Naive thymus-derived CD8-positive, alpha-beta T cell (primary cell): Measurements from ENCODE around the gene CIROP. TPM values are rescaled to one million over a fixed set of nuclear protein-coding genes. Genes with fewer than 3 reads are reported as not detected.

ENCODE experiments used
- ATAC-seq, 2 donors: fragments of 150-1000 bp; cut with Tn5 transposase in 1 of 2; sonication (Bioruptor Pico), chemical (Tn5 transposase) in 1 of 2; 1 replicate in 1 of 2; 2 replicates in 1 of 2; pipeline ENCODE4 v1.10.0; 2021; ENCODE audit warnings: mild to moderate bottlenecking in 2 of 2, moderate library complexity in 2 of 2
- POLR2A ChIA-PET: fragments of 350-600 bp; sonication (Branson Sonifier 250); formaldehyde crosslinking; loops from one replicate; lab custom pipeline; 2021; ENCODE audit warnings: antibody characterized with exemption; lab: Charles Lee
- DNase-seq, 10 donors: peaks; one replicate each; pipeline versions ENCODE4 v3.0.0 to v3.0.0-alpha.2; 2020 to 2022
- H3K27ac Mint-ChIP-seq, 10 donors: one replicate each; pipeline ENCODE4 v1.8.0; 2020 to 2022; ENCODE audit warnings: mild to moderate bottlenecking in 10 of 10, mixed read lengths in 10 of 10, moderate library complexity in 4 of 10, inconsistent platforms in 1 of 10
- H3K27me3 Mint-ChIP-seq, 5 donors: one replicate each; pipeline ENCODE4 v1.8.0; 2021 to 2022; ENCODE audit warnings: mixed read lengths in 5 of 5
- H3K36me3 Mint-ChIP-seq, 3 donors: one replicate each; pipeline ENCODE4 v1.8.0; 2020 to 2022; ENCODE audit warnings: mixed read lengths in 3 of 3, mild to moderate bottlenecking in 2 of 3, inconsistent platforms in 1 of 3
- H3K4me1 Mint-ChIP-seq, 4 donors: one replicate each; pipeline ENCODE4 v1.8.0; 2021 to 2022; ENCODE audit warnings: mixed read lengths in 4 of 4
- H3K4me3 Mint-ChIP-seq, 10 donors: one replicate each; pipeline ENCODE4 v1.8.0; 2020 to 2022; ENCODE audit warnings: mild to moderate bottlenecking in 10 of 10, mixed read lengths in 10 of 10, moderate library complexity in 6 of 10, inconsistent platforms in 1 of 10
- H3K9me3 Mint-ChIP-seq, 9 donors: one replicate each; pipeline ENCODE4 v1.8.0; 2020 to 2022; ENCODE audit warnings: mixed read lengths in 9 of 9, mild to moderate bottlenecking in 3 of 9, inconsistent platforms in 1 of 9, moderate library complexity in 1 of 9
- polyA plus RNA-seq, 3 donors: library from polyadenylated mRNA; unstranded; fragments of 300-500 nt; fragmentation: Illumina TruSeq; gene quantifications; one replicate each; pipeline ENCODE4 v1.2.3, GENCODE V29; 2021
- total RNA-seq, 8 experiments: library from RNA in 2 of 8; stranded (reverse) in 2 of 8; gene quantifications; one replicate each; pipeline ENCODE4 v1.2.3 and lab custom pipeline; 2021 to 2026

Gene CIROP
- total and polyA plus RNA-seq, 5 experiments from 2014 or later: not detected

DNA sequence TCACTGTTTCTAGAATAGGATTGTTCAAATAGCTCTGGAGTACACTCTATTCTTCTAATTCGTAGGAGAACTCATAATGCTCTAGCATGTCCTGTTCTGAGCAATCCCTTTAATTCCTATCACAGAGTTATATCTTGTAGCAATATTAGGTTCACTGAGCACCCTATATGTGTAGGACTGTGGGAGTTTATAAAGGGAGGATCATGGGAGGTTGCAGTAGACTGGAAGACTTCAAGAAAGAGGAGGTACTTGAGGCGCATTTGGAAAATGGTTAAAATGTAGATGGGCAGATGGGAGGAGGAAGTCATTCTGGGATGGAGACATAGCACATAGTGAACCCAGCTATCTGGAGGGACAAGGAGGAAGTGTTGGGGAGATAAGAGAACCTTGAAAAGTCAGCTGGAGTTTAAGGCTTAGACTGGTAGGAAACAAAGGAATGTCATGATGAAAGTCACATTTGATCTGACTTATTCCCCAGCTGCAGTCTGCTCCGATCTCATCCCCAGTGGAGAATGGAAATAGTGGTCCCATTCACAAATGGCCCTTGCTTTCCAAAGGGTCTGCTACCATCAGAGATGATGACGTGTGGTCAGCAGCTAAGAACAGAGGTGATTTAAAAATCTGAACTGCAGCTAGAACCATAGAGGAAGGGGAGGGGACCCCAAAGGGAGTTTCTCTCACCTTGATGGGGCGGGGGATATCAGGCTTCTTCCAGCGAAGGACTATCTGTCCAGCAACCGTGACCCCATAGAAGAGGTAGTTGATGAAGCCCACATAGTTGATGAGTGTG lies 24.4 kb upstream of the CIROP start:
- Mint-ChIP-seq H3K4me1 (peaks cover 3 to 8% (median 7%) of the 10 kb centered on the region in 4 donors), H3K27me3 (no peaks in the 10 kb centered on the region), H3K4me3 (no peak overlapping the region), H3K27ac (peak overlapping the region in 2 of 10 donors; percentile 41 to 45), H3K36me3 (peaks cover 0 to 13% (median 0%) of the 10 kb centered on the region in 3 donors), H3K9me3 (no peaks in the 10 kb centered on the region)
- ATAC-seq: no peak
- DNase-seq: no peak
- POLR2A ChIA-PET: interaction anchor here (0.6 kb wide), 1 partner anchor 21 kb away, joined by 3 read pairs; no protein-coding TSS in a partner anchor

DNA sequence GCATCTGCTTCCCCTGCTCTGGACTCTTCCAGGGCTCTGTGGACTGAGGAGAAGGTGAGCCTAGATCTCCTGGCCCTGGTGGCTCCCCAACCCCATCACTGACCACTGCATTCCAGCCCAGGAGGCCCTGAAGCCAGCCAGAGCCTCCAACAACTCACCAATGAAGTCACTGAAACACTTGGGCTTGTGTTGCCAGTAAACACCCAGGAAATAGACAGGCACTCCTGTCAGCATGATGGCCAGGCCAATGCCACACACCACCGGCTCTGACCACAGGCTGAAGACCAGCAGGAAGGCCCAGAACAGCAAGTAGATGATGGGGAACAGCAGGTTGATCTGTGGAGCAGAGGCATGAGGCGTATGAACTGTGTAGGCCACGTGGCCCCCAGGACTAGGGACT lies 23.1 kb upstream of the CIROP start:
- H3K27me3 Mint-ChIP-seq: no peaks in the 10 kb centered on the region
- peak overlapping the region in 4 of 10 donors; percentile 30 to 73 (median 36) for H3K27ac Mint-ChIP-seq
- DNase-seq (no peak), ATAC-seq (no peak)
- no peak overlapping the region for H3K4me3 Mint-ChIP-seq
- peaks cover 0 to 13% (median 0%) of the 10 kb centered on the region in 3 donors for H3K36me3 Mint-ChIP-seq
- POLR2A ChIA-PET: no interaction called here
- H3K4me1 Mint-ChIP-seq: peaks cover 3 to 10% (median 7%) of the 10 kb centered on the region in 4 donors
- H3K9me3 Mint-ChIP-seq: no peaks in the 10 kb centered on the region

DNA sequence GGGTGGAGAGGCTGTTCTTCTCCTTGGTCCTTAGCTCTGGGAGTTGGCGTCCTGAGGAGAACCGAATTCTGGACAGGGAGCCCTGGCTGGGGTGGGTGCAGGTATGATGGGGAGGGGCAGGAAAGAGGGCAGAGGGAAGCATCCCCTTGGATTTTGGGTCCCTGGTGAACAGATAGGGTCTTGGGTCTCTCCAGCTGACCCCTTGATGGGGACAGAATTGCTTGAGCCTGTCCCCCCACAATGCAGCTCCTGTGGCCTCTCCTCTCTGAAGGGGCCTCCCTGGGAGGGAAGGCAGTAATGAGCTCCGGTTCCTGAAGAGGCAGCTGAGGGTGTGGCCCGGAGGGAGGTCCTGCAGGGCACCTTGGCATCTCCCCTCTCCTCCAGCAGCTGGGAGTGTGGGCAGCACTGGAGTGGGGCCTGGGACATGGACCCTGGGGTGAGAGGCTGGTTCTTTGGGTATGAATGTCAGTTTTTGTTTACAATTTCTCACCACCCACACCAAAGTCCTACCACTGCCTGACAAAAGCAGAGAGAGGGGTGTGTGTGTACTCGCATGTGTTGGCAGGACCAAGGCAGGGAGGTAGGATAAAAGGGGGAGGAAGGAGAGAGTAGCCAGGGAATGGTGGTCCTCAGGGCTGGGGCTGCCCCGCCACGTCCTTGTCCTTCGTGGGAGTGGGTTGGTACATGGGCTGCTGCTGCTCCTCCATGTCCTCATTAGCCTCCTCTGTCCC lies 21.9 kb upstream of the CIROP start:
- peaks cover 0 to 13% (median 0%) of the 10 kb centered on the region in 3 donors for H3K36me3 Mint-ChIP-seq
- no peaks in the 10 kb centered on the region for H3K27me3 Mint-ChIP-seq
- ATAC-seq (no peak), DNase-seq (no peak)
- H3K9me3 Mint-ChIP-seq: no peaks in the 10 kb centered on the region
- POLR2A ChIA-PET: no interaction called here
- H3K27ac Mint-ChIP-seq: peak overlapping the region in 2 of 10 donors; percentile 69 to 73
- H3K4me1 Mint-ChIP-seq: peaks cover 6 to 15% (median 8%) of the 10 kb centered on the region in 4 donors
- H3K4me3 Mint-ChIP-seq: no peak overlapping the region

DNA sequence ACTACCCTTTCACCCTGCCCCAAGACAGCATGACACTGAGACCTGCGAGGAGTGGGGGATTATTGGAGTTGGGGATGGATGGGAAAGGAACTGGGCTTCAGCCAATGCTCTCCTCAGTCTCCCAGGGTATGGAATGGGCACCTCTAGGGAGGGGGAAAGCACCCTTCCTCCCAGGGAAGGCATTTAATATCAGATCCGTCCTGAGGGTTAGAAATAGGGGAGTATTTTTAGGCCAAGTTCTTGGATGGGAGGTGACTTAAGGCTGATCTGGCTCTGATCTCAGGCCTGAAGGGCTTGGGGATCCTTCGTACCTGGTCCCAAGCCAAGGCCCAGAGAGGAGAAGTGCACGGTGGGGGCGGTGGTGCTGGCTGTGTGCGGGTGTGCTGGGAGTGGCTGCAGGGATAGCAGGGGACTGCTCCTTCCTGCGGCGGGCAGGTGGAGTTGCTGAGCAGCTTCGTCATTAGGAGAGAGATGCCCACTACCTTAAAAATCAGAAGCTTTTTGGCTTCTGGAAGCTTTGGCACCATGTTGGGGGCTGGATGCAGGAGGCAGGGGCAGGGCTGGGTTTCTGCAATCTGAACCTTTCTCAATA lies 21.2 kb upstream of the CIROP start:
- Mint-ChIP-seq H3K4me3 (no peak overlapping the region), H3K9me3 (no peaks in the 10 kb centered on the region), H3K36me3 (peaks cover 0 to 12% (median 0%) of the 10 kb centered on the region in 3 donors), H3K27me3 (no peaks in the 10 kb centered on the region), H3K27ac (peak overlapping the region in 2 of 10 donors; percentile 38 to 90), H3K4me1 (peaks cover 11 to 20% (median 14%) of the 10 kb centered on the region in 4 donors)
- ATAC-seq (no peak), DNase-seq (no peak)
- POLR2A ChIA-PET: no interaction called here

DNA sequence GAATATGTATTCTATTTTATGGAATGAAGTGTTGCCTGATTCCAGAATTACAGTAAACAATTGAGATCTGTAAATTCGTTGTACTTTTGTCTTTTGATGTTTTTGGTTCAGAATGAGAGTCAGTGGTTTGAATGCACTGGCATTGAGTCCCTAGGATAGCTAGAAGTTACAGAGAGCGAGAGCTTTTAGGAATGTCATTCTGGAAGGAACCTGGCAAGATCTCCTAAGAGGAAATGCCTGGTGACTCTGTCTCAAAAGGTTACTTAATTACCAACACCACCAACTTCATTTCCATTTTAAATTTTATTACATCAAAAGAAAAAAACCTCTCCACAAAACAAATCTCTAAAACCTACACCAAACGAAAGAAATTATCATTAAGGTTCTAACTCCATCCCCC lies 20.2 kb upstream of the CIROP start:
- peaks cover 0 to 9% (median 0%) of the 10 kb centered on the region in 3 donors for H3K36me3 Mint-ChIP-seq
- no peak overlapping the region for H3K4me3 Mint-ChIP-seq
- peak overlapping the region in 3 of 10 donors; percentile 7 to 74 (median 49) for H3K27ac Mint-ChIP-seq
- POLR2A ChIA-PET: no interaction called here
- ATAC-seq (no peak), DNase-seq (no peak)
- no peaks in the 10 kb centered on the region for H3K27me3 Mint-ChIP-seq
- no peaks in the 10 kb centered on the region for H3K9me3 Mint-ChIP-seq
- peaks cover 21 to 30% (median 23%) of the 10 kb centered on the region in 4 donors for H3K4me1 Mint-ChIP-seq

DNA sequence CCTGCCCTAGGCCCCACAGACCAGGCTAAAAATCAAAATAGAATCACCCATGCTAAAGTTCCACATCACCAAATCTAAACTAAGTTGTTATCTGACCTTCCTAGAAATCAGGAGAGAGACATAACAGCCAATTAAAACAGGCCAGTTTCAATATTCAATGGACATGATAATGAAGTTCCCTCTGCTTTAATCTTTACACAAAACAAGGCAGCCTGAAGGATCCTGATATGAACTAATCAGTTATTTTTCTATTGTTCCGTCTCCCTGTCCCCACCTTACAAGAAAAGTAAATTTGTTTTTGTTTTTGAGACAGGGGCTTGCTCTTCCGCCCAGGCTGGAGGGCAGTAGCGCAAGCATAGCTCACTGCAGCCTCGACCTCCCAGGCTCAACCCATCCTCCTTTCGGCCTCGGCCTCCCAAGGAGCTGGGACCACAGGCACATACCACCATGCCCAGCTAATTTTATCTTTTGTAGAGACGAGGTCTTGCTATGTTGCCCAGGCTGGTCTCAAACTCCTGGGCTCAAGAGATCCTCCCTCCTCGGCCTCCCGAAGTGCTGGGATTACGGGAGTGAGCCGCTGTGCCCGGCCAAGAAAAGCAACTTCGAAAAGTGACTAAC lies 19.7 kb upstream of the CIROP start:
- Mint-ChIP-seq H3K36me3 (peaks cover 0 to 9% (median 0%) of the 10 kb centered on the region in 3 donors), H3K4me3 (no peak overlapping the region), H3K27ac (peak overlapping the region in 4 of 10 donors; percentile 17 to 78 (median 66)), H3K9me3 (no peaks in the 10 kb centered on the region), H3K27me3 (no peaks in the 10 kb centered on the region), H3K4me1 (peaks cover 25 to 36% (median 29%) of the 10 kb centered on the region in 4 donors)
- POLR2A ChIA-PET: no interaction called here
- DNase-seq: no peak
- no peak for ATAC-seq

DNA sequence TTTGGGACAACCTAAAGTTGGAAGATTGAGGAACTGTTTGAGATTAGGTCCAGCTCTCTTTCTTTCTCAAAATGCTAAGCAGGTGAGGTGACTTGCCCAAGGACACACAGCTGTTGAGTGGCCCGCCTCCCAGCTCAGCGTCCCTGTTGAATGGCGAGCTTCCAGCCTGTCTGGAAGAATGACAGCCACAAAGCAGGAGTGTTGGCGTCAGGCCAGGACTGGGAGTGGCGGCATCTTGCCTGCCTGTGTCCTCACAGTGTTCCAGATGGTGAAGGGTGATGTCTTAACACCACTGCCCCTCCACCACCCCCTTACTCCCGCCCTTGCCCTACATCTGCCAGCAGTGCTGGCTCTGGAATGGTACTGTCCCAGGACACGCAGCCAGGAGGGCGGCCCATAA lies 18.6 kb upstream of the CIROP start:
- H3K4me1 Mint-ChIP-seq: peaks cover 27 to 42% (median 38%) of the 10 kb centered on the region in 4 donors

DNA sequence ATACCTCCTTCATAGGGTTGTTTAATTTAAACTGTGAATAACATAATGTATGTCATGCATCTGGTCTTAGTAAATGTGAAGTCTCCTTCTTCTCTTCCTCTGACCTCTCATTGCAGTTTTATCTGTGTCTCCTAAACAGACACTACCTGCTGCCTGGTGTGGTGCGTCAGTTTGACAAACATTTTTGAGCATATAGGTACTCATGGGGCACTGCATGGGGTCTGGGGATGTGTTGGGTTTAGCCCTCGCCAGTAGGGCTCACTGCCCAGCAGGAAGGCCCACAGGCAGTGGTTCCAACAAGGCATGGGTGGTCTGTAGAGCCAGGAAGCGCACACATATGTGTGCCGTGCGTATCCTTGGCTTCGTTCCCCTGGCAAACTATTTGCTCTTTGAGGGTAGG lies 17.3 kb upstream of the CIROP start:
- Mint-ChIP-seq H3K36me3 (no peaks in the 10 kb centered on the region), H3K4me1 (peaks cover 29 to 51% (median 46%) of the 10 kb centered on the region in 4 donors), H3K27me3 (no peaks in the 10 kb centered on the region), H3K9me3 (no peaks in the 10 kb centered on the region), H3K27ac (peak overlapping the region in 6 of 10 donors; percentile 12 to 99 (median 20)), H3K4me3 (no peak overlapping the region)
- POLR2A ChIA-PET: interaction anchor here (1.2 to 8.7 kb wide), 4 partner anchors 27 to 60 kb away, joined by 3 to 123 read pairs (median 12); partner anchors contain the start of genes ACIN1 and C14orf119
- no peak for DNase-seq
- ATAC-seq: no peak

More for the DNA sequence above, 18.6 kb upstream of the CIROP start:
- peaks cover 0 to 4% (median 0%) of the 10 kb centered on the region in 3 donors for H3K36me3 Mint-ChIP-seq
- no peak overlapping the region for H3K4me3 Mint-ChIP-seq
- H3K27me3 Mint-ChIP-seq: no peaks in the 10 kb centered on the region
- ATAC-seq: no peak
- no peak for DNase-seq
- H3K9me3 Mint-ChIP-seq: no peaks in the 10 kb centered on the region
- H3K27ac Mint-ChIP-seq: peak overlapping the region in 2 of 10 donors; percentile 34 to 78
- POLR2A ChIA-PET: interaction anchor here (1.4 kb wide), 1 partner anchor 29 kb away, joined by 7 read pairs; the partner anchor contains the start of gene ACIN1

DNA sequence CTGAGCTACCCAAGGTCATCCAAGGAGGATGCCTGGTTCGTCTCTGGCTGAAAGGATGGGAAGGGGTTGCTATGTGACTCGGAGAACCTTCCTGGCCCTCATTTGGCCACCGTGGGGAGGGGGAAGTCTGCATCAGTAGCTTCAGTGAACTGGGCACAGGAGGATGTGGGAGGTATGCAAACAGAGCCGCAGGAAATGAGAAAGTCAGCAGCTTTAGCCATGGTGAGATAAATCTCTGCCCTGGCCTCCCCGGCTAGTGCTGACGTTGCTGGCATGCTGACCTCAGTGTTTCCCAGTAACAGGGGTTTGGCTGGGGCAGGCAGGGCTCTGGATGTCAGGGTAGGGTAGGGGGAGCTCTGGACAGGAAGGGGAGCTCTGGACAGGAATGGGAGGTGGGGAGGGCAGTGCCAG lies 16.6 kb upstream of the CIROP start:
- Mint-ChIP-seq H3K4me3 (peak overlapping the region in 8 of 10 donors; percentile 42 to 90 (median 78)), H3K27me3 (no peaks in the 10 kb centered on the region), H3K9me3 (no peaks in the 10 kb centered on the region), H3K4me1 (peaks cover 29 to 59% (median 53%) of the 10 kb centered on the region in 4 donors), H3K36me3 (no peaks in the 10 kb centered on the region), H3K27ac (peak overlapping the region; percentile 90 to 99 (median 98))
- DNase-seq: no peak
- no peak for ATAC-seq
- POLR2A ChIA-PET: interaction anchor here (1.1 to 8.7 kb wide), 11 partner anchors 26 to 201 kb away, joined by 3 to 123 read pairs (median 11); partner anchors contain the start of genes ACIN1, C14orf119, HOMEZ and PABPN1

DNA sequence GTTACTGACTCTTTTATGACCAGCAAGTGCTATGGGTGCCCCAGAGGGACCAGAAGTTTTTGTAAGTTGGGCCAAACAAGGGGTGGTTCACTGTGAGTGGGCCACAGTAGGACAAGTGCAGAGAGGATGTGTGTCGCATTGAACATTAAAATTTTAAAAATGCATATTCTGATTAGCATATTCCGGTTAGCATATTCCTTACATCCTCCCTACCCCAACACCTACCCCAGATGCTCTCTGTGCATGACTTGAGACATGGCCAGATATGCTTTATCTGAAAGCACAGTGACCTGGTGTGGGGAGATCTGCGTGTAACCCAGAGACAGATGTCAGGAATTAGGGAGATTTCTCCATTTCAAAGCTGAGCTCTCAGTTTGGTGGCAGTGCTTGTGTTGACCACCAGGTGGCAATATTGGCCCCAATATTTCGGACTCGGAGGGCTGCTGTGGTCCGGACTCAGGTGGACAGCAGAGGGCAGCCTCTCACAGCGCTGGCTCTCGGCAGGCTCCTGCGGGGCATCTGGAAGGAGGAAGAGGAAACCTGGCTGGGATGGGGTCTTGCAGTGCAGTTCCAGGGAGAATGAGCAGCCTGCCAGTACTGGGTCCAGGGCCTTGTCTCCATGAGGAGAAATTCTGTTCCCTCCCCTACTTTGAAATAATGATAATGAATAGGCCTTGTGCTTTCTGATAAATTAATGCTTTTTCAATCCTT lies 15.9 kb upstream of the CIROP start:
- POLR2A ChIA-PET: interaction anchor here (0.5 to 8.7 kb wide), 20 partner anchors 10 to 201 kb away, joined by 3 to 123 read pairs (median 5); partner anchors contain the start of genes ACIN1, C14orf119, HOMEZ and PABPN1
- peak overlapping the region; percentile 61 to 90 (median 81) for H3K4me3 Mint-ChIP-seq
- DNase-seq (peak; percentile 64 to 89 (median 78)), ATAC-seq (peak; percentile 53 to 63)
- no peaks in the 10 kb centered on the region for H3K9me3 Mint-ChIP-seq
- no peaks in the 10 kb centered on the region for H3K36me3 Mint-ChIP-seq
- no peaks in the 10 kb centered on the region for H3K27me3 Mint-ChIP-seq
- peaks cover 27 to 65% (median 53%) of the 10 kb centered on the region in 4 donors for H3K4me1 Mint-ChIP-seq
- peak overlapping the region; percentile 94 to 99 (median 98) for H3K27ac Mint-ChIP-seq
